C4-2B (cell line): ENCODE data around the gene CPA3.

ENCODE experiments used
- CTCF ChIP-seq: fragments of 450-650 bp; conservative IDR thresholded peaks from 2 replicates; pipeline ENCODE4 v1.5.1; 2017; ENCODE audit warnings: mild to moderate bottlenecking
- ZFX ChIP-seq: fragments of 450-650 bp; IDR thresholded peaks from 2 replicates; pipeline ENCODE4 v1.6.1; 2017

- TF ChIP-seq CTCF: no peak
- TF ChIP-seq ZFX: no peak
Observed at GRCh38 chr3:148903022-148903442, 37.9 kb downstream of the CPA3 start.
